Epidermal melanocyte (primary cell): ENCODE measurements around the gene GMDS.

Experiments
- DNase-seq: peaks from one replicate; pipeline ENCODE4 v3.0.0; 2011; ENCODE audit warnings: low spot score; ENCODE audit not compliant: insufficient read length

GMDS gene

DNA sequence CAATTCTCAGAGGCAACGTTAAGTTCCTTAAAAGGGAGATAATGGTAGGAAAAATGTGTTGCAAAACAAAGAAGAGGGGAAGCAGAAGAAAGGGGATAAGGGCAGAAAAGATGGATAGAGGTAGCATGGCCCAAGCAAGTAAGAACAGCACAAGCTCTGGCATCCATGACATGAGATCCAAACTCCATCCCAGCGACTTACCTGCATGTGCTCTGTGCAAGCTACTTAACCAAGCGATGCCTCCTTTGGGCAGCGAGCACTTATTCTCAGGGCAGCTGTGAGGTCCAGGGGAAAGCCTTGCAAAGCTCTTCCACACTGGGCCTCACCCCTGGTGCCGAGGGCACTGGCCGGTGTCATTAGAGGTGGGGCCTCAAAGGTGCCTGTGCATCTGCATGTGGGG is 340.5 kb downstream of the GMDS start:
- DNase-seq: no peak

DNA sequence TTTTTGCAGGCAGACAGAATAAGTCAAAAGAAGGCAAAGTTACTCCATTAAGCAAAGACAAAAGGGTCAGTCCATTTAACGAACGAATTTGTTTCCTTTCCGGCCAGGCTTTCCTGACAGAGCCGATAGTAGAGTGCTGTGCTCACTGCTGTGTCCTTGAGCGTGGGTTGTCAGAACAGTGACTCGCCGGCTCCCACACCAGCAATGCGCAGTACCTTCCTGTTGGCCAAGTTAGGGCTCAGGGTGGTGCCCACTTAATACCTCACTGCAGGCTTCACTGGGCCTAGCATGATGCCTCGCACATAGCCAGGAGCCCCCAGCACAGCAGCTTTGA is 341.0 kb downstream of the GMDS start:
- no peak for DNase-seq

DNA sequence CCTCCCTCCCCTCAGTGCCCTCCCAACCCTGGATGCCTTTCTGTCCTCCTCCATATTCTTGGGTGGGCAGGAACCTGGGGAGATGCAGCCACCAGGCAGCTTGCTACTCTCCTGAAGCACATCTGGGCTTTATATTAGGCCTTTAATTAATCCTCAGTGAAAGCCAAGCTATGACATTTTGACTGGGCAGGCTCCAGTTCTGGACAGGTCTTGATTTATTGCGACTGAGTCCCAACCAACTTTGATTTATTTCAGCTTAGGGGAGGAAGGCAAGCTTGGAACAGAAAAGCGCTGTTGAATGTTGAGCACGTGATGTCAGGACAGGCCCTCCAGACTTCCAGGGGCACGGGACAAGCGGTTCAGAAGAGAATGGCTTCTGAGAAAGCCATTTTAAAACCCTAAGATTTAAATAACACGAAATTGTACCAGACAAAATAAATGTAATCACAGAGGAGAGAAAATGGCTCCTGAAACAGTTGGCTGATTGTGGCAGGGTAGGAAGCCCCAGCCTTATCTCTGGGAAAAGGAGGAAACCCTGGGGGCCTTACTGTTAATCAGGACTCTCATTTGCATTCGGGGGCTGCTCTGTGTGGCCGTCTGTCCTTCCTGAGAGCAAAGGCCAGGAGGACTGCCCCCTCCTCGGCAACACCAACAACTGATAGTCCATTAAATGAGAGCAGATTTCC is 341.5 kb downstream of the GMDS start:
- no peak for DNase-seq

DNA sequence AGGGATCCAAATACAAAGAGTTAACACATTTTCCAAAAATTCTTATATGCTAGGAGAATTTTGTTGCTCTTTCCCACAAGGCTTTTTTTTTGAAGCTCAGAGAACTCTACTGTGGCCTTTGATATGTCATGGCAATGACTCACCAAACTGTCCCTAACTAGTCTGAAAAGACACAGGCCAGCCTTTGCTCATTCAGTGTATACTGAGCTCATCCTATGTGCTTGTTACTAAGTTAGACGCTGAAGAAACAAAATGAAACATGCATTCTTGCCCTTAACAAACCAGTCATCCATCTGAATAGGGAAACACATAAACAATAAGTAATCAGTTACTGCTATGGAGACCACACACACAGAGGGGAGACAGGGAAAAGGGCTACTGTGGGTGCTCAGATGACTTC is 343.8 kb downstream of the GMDS start:
- DNase-seq: no peak

DNA sequence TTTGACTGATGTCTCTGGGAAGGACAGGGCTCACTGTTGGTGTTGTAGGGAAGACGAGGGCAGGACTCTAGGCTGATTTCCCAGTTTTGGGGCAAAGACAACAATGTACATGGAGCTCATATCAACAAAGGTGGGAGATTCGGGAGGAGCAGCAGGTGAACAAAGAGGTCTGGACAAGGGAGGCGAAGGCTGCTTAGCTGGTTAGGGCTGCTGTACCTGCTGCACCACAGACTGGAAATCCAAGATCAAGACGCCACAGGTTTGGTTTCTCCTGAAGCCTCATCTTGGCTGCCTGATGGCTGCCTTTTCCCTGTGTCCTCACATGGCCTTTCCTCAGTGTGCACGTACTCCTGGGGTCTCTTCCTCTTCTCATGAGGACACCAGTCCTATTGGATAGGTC is 348.5 kb downstream of the GMDS start:
- no peak for DNase-seq

DNA sequence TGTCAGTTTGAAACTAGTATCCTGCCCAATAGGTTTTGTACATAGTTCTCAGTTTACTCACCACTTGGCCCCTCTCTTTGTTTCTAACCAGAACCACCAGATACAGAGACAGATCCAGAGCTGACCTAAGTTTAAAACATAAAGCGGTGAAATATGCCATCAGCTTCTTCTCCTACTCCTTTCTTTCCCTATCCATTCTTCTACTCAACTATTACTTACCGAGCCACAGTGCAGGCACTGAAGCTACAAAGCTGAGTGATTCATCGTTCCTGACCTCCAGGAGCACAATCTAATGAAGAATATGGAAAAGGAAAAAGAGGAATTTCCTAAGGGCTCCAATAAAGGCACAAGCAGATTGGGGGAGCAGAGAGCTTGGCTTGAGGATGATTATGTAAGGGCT is 349.7 kb downstream of the GMDS start:
- no peak for DNase-seq

DNA sequence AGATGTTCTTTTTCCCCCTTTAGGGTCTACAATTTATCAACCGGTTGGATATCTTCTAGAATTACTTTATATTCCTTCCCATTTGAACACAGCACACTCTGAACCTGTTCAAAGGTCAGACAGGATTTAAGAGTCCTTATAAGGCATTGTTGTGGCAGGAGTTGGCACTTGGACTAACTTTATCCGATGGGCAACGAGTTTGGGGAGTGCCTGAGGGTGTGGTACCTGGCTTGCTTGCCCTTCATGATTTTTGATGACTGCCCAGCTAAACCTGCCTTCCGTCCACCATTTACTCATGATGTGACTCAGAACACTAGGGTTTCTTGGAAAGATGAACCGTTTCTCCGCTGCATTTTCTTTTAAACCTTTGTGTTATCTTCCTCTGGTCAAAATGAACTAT is 350.5 kb downstream of the GMDS start:
- DNase-seq: no peak

DNA sequence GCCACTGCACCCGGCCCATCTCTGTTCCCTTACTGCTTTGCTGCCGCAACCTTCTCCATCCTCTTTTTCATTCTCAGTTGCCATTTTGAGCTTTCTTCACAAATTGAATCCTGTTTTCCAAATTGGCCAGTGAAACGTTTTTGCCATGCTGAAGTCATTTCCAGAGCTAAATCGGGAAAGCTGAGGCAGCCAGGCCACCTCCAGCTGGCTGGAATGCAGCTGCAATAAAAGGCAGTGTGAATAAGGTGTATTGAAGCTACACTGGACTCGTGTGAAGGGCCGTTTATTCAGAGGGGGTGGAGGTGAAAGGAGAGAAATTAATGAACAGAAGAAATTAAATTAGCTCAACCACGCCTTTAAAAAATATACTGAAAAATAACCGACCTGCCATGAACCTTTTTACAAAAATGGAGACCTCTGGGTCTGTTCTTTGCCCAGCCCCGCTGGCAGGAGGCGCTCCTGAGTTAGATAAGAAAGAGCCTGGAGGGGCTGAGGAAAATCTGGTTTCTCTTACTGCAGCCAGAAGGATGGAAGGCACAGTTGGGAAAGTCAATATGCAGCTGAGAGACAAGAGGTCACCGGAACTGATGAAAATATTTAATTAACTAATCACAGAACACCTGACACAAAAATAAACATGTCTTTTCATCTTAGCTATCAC is 351.8 kb downstream of the GMDS start:
- DNase-seq: no peak

DNA sequence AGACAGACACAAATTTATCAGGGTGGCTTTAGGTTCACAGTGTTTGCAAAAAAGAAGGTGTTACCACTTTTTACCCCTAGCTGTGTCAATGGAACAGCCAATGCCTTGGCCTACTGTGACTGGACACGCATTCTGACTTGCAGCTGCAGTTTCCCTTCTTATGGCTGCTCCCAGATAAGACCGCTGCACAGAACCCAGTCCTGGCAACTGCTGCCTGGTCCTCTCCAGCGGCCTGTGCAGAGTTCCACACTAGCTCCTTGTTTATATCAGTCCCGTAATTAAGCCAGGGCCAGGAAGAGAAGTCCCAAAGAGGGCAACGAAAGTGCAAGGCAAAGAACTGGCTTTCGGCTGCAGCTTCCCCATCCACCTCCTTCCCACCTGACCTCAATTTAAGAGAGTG is 352.7 kb downstream of the GMDS start:
- no peak for DNase-seq

DNA sequence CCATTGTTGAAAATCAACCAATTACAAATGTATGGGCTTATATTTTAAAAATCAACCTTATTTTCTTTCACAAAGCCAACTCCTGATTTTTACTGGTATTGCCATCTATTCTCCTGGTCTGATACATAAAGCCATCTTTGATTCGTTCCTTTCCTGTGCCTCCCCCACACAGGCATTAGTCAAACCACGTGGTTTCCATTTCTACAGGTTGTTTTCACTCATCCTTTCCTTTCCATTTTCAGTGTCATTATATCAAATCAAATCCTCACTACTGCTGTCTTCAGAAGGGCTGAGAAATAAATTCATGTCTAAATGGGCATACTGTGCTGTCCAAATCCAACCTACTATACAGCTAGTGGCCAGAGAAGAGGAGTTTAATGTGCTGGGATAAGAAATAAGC is 354.4 kb downstream of the GMDS start:
- no peak for DNase-seq

DNA sequence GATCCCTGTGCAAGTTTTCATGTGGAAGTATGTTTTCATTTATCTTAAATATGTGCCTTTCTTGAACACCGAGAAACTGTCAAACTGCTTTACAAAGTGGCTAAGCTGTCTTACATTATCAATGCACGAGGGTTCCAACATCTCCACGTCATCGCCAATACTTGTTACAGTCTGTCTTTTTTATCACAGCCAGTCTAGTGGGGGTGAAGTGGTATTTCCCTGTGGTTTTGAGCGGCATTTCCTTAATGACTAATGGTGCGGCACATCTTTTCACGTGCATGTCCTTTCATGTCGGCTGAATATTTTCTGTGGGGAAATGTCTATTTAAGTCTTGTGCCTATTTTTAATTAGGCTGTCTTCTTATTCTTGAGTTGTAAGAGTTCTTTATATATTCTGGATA is 355.3 kb downstream of the GMDS start:
- DNase-seq: no peak

DNA sequence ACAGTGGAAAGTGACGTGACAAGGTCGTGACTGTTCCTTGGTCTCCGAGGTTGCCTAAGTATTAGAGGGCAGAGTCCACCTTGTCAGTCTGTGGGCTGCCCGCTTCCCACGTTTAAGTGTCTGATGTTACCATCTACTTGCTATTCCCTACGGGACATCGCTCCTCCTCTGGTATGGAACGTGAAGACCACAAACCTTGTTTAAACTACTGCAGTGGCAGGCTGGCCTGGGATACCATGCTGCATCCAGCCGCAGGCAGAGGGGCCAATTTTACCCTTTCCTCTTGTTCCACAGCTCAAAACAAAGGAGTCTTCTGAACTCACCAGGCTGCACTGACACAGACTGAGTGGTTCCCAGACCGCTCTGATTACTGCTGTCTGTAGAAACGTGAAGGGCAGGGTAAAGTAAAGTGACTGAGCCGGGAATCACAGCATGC is 359.8 kb downstream of the GMDS start:
- peak; percentile 23 for DNase-seq

DNA sequence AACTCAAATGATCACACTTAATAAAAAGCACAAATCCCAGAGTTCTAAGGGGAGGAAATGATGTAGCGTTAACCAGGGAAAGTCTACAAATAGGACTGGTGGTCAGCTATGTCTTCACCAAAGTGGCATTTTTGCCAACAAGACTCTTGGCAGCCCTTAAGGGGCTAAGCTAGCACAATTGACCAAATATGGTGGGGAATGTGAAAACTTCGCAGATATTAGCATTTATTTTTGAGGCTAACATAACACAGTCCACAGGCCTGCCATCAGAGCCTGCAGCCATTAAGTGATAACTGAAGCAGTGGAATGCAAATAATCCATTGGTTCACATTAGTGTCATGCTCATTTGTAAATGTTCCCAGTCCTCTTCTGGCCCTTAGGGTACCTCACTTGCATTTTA is 361.1 kb downstream of the GMDS start:
- no peak for DNase-seq

DNA sequence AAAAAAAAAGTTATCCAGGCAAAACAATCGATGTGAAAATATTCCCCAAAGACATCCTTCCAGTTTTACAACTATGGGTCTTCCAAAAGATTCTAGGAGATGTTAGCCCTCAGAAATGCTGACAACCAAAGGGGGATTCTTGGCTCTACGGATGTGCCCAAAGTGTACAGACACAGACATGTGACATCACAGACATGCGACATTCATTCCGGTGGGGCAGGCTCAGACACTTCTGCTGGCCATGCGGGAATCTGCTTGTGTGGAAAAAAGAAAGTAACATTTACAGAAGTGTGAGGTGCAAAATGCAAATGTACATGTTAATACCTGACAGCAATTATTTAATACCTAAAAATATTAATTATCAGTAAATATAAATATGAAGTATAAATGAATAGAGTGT is 367.1 kb downstream of the GMDS start:
- no peak for DNase-seq

DNA sequence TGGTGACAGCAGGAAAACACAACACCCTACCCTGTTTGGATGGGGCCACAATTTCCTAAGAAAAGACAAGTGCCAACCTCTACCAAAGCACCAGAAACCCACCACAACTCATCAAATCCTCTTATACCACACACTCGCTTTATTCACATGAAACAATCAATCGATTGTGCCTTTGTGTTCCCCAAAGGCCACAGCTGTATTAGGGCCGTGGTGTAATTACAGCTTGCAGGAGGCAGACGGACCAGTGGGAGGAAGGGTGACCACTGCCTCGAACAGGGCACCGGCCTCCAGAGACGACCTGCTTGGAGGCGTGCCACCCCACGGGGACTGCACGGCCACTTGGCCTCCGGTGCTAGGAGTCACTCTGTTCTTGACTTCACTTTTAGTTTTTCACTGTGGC is 371.6 kb downstream of the GMDS start:
- DNase-seq: no peak

DNA sequence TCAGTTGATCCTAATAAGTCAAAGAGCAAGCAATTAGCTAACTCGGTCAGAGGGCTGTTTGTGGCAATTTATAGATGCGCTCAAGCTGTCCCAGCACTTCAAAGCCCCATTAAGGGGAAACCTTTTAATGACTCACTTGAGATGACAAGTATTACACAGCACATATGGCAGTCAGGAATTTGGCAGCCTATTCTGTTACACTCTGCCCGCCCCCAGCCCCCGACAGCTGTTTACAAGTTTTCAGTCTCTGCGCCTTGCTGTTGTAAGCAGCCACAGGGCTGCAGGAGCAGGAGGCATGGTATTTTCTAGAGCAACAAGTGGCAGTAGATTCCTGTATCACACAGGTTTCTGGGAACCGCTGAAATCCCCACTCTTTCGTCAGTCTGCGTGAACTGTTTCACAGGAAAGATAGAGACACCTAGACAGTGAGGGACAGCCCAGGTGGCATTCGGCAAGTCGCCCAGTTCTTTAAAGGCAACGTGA is 372.7 kb downstream of the GMDS start:
- DNase-seq: no peak

DNA sequence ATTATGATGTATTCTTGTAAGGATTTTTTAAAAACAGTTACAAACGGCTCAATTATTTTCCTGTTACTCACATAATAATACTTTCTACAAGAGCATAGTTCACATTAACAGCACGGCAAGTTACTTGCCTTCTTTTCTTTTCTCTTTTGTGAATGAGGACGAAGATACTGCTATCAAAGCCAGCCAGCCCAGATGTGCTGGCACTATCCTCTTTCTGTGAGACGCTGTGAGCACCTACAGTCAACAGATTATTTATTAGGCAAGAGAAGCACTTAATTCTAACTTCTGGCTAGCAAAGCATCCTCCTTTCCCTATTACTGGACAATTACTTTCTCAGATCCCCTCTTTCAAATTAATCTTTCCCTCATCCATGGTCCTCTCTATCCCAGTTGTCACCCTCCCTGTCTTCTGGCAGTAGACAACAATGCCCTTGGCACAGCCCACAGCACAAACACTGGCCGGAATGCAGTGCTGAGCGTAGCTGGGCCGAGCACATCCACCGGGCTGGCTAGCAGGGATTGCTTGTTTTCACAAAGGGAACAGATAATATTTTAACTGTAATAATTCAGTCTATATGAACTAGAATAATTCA is 373.6 kb downstream of the GMDS start:
- no peak for DNase-seq

DNA sequence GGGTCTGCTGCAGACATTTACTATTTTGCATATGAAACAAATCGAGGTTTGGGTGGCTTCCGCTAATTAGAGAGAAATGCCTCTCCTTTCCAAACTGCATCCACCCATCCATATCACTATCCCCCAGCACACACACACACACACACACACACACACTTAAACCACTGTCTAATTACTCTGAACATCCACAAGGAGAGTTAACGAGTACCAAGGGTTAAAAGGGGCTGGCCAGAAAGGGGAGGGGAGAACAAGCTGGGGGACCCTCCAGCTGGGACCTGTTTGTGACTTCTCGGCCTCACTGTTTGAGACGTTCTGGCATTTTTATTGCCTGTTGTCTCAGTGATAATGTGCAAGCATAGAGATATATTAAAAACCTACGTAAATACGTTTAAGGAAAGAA is 374.5 kb downstream of the GMDS start:
- DNase-seq: no peak

DNA sequence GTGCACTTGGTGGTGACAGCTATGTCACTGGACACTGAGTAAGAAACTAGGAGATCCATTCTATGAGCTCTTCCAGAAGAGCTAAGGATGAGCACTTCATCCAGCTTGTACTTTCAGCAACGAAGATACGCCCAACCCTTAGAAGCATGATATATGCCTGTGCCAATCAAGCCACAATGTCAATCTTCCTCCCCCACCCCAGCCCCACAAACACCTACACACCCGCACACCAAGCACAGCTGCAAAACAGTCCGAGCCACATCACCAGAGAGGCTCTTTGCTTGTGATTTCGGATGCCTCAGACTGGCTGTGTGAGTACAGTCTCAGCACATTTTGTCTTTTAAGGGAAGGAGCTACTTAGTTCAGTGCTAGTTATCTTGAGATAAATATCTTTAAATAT is 375.2 kb downstream of the GMDS start:
- DNase-seq: no peak

DNA sequence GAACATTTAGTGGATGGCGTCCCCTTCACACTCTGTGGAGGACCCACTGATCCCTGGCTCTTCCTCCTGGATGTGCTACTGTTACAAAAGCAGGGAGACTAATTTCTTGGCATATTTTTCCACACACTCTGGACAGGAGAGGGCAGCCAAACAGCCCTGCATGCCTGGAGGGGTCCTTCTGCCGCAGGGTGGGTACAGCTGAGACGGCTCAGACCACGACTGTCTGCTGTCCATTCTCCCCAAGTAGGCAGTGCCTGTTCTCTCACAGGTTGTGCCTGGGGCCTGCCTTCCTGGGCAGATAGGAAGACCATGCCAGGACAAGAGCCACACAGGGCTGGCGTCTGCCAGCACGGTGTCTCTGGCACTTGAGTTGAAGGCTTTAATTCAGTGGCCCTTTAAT is 375.6 kb downstream of the GMDS start:
- no peak for DNase-seq

DNA sequence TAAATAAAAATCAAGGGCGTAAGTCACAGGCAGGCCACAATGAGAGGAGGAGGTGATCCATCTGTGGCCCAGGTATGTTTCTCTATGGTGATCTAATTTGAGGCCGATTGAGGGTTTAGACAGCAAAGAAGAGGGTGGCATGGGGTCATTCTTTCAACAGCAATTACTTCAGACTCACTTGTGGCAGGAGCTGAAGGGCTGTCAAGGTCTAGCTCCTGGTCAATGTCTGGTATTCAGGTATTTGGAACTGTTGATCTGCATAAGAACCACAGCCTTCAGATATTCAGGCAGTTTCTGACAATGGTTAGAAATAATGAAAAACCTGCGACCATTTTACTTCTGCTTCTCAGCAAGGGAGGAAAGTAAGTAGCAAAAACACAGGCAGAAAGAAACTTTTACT is 376.1 kb downstream of the GMDS start:
- no peak for DNase-seq

DNA sequence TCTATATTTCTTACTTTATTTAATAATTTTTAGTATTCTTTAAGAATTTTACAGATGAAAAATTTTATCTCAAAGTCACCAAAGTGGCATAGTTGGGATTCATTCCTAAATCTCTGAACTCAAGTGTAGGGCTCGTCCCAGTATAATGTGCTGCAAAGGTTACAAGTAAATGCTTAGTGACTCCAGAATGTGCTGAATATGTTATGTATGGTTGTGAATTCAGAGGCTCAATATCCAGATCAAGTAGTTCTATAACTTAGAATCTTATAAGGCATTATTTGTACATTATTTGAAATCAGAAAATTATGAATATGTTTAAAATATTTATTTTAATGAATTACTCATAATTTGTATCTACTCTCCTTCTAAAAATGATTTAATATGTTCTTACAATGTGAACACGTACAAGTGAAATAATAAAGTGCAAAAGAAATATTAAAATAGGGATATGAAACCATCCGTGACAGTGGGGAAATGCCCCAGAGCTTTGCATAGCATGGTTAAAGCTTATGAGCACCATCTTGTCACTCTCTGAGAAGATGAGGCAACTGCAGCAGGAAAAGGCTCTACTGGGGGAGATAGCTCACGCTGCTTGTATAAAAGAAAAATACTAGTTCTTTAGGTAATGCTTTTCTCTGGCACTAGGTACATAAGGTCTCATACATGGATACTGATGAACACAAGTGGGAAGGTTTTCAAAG is 376.7 kb downstream of the GMDS start:
- no peak for DNase-seq
